D721Med (cell line): ENCODE results near the gene TACSTD2.
A peak's percentile ranks its signal among the peaks of the same experiment; 100 is the strongest.
"Not testable (repeated sequence)": the region's sequence is repeated elsewhere in the genome, so short reads cannot be mapped to it uniquely, and the experiment has no call there.

Experiments
- DNase-seq: peaks from one replicate; pipeline ENCODE4 v3.0.0; 2011; ENCODE audit warnings: low spot score; ENCODE audit not compliant: insufficient read length
- FAIRE-seq: peaks from 2 replicates; lab custom pipeline; 2011; peaks lifted over from hg19 to GRCh38; lab: Jason Lieb, UNC
- TF ChIP-seq, protein P1 (sequence below): IDR thresholded peaks from 2 replicates; pipeline ENCODE4 v1.5.1; 2012; ENCODE audit warnings: mild to moderate bottlenecking, control low read depth; ENCODE audit not compliant: insufficient read depth; ENCODE audit errors: missing control alignments

TACSTD2 gene

DNA sequence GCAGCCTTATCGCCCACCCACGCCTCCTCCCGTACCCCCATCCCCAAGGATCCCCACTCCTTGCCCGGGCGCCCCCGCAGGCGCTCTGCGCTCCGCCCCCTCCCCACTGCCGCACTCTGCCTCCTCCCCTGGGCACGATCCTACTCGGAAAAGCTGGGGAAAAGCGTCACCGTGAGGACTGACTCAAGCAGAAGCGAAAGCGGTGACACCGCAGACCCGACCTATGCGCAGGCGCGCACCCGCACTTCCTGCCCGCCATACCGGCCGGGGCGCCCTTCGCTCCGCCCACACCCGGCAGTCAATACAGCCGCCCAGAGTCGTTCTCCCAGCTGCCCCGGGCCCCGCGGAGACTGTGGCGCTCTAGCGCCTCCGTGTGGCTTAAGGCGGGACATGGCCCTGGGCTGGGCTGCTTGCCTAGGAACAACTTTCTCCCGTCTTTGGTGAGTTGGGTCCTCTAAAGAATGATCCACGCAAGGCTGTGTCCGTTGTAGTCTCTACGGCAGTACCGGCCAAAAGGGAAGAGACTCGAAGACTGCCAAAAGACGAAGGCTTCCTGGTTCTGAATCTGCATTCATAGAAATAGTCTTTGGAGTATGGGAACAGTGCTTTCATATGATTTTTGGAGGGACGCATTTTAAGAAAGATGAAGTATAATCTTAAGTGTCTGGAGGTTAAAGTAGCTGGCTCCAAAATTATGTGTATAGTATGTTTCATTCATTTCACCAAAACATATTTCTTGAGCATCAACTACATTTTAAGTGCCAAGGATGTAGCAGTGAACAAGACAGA lies 30.3 kb downstream of the TACSTD2 start, which contains the start of gene OMA1:
TSS of gene OMA1 (minus strand) at position 207 of the 789 bp plus-strand sequence. CDS start 7,432 bp downstream, outside the sequence.
- DNase-seq (peak; percentile 41), FAIRE-seq (no peak)
- TF ChIP-seq, protein P1, sequence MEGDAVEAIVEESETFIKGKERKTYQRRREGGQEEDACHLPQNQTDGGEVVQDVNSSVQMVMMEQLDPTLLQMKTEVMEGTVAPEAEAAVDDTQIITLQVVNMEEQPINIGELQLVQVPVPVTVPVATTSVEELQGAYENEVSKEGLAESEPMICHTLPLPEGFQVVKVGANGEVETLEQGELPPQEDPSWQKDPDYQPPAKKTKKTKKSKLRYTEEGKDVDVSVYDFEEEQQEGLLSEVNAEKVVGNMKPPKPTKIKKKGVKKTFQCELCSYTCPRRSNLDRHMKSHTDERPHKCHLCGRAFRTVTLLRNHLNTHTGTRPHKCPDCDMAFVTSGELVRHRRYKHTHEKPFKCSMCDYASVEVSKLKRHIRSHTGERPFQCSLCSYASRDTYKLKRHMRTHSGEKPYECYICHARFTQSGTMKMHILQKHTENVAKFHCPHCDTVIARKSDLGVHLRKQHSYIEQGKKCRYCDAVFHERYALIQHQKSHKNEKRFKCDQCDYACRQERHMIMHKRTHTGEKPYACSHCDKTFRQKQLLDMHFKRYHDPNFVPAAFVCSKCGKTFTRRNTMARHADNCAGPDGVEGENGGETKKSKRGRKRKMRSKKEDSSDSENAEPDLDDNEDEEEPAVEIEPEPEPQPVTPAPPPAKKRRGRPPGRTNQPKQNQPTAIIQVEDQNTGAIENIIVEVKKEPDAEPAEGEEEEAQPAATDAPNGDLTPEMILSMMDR, result peak; percentile 86

DNA sequence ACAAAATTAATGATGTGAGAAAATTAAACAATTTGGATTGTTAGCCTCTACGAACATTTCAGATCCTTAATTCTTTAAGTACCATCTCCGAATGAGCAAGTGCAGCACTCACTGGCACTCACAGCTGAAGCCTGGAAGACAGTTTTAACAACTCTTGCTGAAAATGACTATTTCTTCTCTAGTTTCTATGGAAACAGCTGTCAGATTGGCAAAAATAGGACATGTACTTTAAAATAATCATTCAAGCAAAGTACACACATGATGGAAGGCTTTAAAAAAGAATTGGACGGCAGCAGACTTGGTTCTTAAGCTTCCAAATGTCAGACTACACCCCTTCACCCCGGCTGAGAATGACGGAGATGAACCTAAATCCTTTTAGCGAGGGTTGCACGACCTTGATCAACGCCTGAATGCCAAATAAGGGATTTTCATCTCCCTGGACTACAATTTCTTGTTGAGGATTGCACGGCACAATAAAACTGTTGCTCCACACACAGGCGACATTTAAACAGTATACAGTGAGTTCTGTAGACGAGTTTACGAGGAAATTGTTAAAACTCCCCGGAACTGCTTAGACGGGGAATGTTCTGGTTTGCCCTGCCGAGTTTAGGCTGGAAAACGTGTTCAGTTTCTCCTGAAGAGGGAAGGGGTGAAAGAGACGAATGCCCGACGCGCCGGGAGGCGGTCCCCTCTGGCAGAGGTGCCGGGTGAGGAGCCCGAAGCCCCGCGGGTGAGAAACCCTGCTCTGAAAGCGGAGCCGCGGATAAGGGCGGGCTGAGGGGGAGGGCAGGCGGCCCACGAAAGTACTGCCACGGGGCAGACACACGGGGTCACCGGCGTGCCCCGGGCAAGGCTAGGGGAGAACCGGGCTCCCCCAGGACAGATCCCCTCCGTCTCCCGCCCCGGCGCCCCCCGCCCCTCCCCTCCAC lies 31.2 kb downstream of the TACSTD2 start:
- DNase-seq (no peak), FAIRE-seq (no peak)

DNA sequence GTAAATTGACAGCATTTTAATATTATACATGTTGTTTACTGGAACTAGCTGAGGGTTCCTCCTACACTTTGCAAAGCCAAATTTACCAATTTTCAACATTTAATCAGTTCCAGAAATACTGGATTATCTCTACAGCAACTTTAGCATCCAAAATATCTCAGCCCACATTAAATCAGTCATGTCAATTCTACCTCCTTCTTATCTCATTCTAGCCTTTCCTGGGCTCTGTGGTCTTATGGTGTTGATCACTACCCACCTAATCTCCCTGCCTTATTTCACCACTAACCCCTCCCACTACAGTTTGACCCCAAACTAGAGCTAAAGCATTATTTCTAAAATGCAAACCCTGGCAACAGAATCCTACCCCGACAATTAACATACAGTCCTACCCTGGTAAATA lies 33.8 kb downstream of the TACSTD2 start:
- FAIRE-seq (no peak), DNase-seq (no peak)
- TF ChIP-seq, protein P1, result no peak

More for the DNA sequence above, 31.2 kb downstream of the TACSTD2 start:
- TF ChIP-seq, protein P1, result no peak

DNA sequence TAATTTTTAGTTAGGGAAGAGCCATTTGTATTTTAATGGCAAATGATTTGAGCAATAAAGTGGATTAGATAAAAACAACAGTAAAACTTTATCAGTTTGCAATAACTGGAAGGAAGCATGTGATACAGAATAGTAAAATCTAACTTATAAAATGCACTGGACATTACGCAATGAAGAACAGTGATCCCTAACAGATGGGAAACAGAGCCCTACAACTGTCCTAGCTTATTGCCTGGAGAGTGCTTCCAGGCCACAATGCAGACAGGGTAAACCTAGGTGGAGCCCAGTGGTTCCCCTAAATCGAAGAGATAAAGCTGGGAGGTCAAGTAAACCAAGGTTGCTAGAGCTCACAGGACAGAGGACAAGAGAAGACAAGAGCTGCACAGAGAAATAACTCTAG lies 37.5 kb downstream of the TACSTD2 start:
- FAIRE-seq (no peak), DNase-seq (no peak)
- TF ChIP-seq, protein P1, result no peak

DNA sequence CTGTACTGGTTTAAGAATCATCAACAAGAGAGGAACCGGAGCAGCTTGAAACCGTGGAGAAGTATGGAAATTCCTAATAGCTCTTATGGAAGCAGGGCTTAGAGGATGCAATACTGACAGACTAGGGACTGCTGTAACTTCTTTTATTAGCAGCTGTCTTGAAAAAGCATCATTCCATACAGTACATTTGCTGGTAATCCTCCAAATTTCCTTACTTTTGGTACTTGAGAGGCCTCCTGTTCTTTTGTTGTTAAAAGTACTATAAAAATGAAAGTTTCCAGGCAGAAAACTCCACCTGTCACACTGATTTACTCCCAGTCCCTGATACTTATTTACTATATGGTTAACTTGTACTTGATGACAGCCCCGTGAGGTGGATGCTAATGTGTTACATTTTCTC lies 38.2 kb downstream of the TACSTD2 start:
- TF ChIP-seq, protein P1, result no peak
- DNase-seq (no peak), FAIRE-seq (no peak)

DNA sequence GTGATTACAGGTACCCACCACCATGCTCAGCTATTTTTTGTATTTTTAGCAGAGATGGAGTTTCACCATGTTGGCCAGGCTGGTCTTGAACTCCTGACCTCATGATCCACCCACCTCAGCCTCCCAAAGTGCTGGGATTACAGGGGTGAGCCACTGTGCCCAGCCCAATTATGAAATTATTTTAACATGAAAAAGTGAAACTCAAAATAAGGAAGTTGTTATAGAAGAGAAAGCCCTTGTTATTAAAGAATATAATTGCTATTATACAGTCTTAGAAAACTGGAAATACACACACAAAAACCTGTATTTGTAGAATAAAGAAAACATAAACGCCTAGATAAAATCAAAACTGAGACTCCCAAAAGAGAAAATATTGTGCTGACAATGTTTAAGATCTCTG lies 45.2 kb downstream of the TACSTD2 start:
- FAIRE-seq, DNase-seq: not testable (repeated sequence)

DNA sequence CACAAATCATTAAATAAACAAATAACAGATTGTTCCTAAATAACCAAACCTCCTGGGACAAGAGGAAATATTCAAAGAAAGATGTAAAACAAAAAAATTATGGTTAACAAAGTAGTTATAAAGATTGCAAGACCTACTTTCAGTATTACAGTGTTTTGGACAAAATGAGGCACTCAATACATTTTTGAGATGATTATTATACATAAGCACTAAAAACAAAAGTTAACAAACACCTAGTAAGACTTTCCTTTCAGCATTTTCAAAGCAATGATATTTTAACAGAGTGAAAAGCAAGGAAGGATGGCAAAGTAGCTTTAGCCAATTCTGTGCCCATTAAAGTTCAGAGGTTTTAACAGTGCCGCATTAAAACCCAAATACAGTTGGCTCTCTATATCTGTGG lies 47.8 kb downstream of the TACSTD2 start:
- DNase-seq, result no peak
- FAIRE-seq, result no peak
- TF ChIP-seq, protein P1, result no peak
